Left colon (tissue), 2 donors: Measurements from ENCODE around the gene VWA7. TPM values are rescaled to one million over a fixed set of nuclear protein-coding genes. Genes with fewer than 3 reads are reported as not detected.

Experiments used
- ATAC-seq: fragments of 200-7000 bp; cut with Tn5 transposase; one replicate; pipeline ENCODE4 v1.9.1; 2020; ENCODE audit warnings: mild to moderate bottlenecking, moderate library complexity
- DNase-seq, 2 donors: peaks; one replicate each; pipeline ENCODE4 v3.0.0-alpha.2; 2020
- intact Hi-C, 2 donors: fragments of 100-400 bp; cut with DNase I in 1 of 2; cut with micrococcal nuclease in 1 of 2; formaldehyde crosslinking; loops; one replicate each; pipeline versions ENCODE4 v1.11.2 to v1.14.0; 2022; cut with DNase I, micrococcal nuclease
- total RNA-seq, 2 donors: library from RNA; stranded (reverse); fragmentation: NEBNext Ultra II Directional; extraction: Animal tissue kit (Norgen Biotek cat#: 25700); gene quantifications; one replicate each; pipeline ENCODE4 v1.2.1, GENCODE V29; 2021
- donor health status: DM: no; HTN: no; CAD: no.
- donor health status: DM: yes; HTN: yes; CAD: no.

VWA7 gene
- total RNA-seq, 2 donors from 2014 or later, result 11.4 to 11.8 TPM

DNA sequence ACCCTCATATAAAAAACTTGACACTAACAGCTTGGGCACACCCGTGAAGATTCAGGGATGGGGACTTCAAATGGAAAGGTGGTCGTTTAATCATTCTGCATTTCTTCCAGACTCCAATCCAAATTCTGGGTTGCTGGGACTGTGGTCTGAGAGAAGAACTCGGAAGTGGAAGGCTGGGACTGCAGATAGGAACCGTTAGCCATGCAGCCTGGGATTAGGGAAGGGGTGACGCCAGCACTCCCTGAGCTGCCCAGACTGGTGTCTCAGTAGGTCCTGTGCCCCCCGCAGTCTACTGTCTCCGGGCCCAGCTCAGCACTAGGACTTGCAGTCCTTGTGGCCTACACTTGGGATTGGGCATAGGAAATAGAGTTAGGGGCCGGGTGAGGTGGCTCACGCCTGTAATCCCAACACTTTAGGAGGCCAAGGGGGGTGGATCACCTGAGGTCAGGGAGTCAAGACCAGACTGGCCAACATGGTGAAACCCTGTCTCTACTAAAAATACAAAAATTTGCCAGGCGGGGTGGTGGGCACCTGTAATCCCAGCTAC, 40.3 kb downstream of the VWA7 start:
- intact Hi-C loops, result loop anchor here in 1 of 2 donors (5.0 kb wide), 1 partner anchor 95 kb away; no protein-coding TSS in a partner anchor
- no peak for ATAC-seq
- DNase-seq, result peak in 1 of 2 donors; percentile 46

DNA sequence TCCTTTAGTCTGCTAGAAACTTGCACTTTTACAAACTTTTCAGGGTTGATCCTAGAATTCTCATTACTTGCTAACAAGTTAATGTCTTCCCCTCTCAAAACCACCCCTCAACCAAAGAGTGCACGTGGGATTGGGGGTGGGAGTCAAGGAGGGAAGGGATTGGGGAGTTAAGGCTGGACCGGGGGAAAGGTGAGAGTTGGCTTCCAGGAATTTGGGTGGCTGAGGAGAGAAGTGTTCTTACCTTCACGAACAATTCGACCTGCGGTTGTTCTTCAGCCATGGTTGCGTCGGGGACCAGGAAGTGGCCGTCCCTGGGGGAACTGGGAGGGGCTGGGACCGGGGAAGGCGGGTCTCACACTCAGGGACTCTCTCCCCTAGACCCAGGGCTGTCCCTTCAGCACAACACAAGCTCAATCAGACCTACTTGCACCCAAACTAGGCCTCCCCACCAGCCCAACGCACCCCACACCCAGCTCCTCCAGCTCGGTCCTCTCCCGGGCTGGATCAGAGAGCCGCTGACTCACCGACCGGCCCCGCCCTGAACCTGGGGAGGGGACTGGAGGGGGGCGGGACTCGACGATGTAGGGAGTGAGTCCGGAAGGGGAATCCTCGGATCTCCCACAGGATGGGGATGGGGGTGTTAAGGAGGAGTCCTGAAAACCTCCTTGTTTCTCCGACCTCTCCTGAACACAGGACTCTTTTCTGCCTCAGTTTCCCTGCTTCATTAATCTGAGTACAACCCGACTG, 40.9 kb downstream of the VWA7 start, which contains the start of gene CLIC1:
TSS of gene CLIC1 (minus strand) at position 510 of the 747 bp plus-strand sequence. CDS start at position 280, 230 bp downstream.
- intact Hi-C loops, result loop anchor here in 1 of 2 donors (5.0 kb wide), 1 partner anchor 96 kb away; no protein-coding TSS in a partner anchor

GRCh38 chr6:31734821-31735406, 42.2 kb downstream of the VWA7 start:
- ATAC-seq (peak; percentile 34), DNase-seq (peak; percentile 76 to 79)
- intact Hi-C loops, result loop anchor here in 1 of 2 donors (5.0 kb wide), 1 partner anchor 97 kb away; no protein-coding TSS in a partner anchor

More for the DNA sequence above, 40.9 kb downstream of the VWA7 start, which contains the start of gene CLIC1:
- peak; percentile 89 to 93 for DNase-seq
- ATAC-seq, result peak; percentile 44

- ATAC-seq, result no peak
- no peak for DNase-seq
Measured at GRCh38 chr6:31734247-31734820, 42.8 kb downstream of the VWA7 start.

DNA sequence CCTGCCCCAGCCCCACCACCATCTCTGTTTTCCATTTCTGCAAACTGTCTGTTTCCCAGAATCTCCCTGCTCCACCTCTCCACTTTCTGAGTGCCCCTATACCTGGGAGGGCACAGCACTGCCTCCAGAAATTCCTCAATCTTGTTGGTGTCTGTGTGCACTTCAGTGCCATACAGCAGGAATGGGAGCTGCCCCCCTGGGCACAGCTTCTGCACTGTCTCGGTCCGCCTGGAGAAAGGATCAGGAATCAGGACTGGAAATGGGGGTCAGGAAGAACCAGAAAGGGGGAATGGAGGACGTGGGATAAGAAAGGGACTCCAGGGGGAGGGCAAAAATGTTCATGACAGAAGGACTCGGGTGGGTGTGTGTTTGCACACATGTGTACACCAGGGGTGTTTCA, 43.4 kb downstream of the VWA7 start:
- intact Hi-C loops, result no loop called here
- ATAC-seq, result no peak
- no peak for DNase-seq

More at GRCh38 chr6:31734247-31734820, 42.8 kb downstream of the VWA7 start:
- intact Hi-C loops, result no loop called here

DNA sequence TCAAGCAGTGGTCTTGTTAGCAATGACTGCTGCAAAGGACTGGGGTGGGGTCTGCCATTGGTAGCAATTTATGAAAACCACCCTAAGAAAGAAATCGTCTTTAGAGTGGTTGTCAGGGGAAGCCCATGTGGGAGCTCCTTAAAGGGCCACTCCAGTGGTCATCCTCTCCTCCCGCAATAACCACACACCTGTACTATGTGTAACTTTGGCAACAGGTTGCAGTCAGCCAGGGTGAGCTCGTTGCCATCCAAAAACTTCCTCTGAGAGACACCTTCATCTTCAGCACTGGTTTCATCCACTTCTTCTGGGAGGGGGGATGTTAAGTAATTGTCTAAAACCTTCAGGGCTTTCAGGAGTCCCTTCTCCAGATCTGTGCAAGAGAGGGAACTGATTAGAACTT, 45.1 kb downstream of the VWA7 start:
- ATAC-seq (no peak), DNase-seq (no peak)
- intact Hi-C loops, result no loop called here

DNA sequence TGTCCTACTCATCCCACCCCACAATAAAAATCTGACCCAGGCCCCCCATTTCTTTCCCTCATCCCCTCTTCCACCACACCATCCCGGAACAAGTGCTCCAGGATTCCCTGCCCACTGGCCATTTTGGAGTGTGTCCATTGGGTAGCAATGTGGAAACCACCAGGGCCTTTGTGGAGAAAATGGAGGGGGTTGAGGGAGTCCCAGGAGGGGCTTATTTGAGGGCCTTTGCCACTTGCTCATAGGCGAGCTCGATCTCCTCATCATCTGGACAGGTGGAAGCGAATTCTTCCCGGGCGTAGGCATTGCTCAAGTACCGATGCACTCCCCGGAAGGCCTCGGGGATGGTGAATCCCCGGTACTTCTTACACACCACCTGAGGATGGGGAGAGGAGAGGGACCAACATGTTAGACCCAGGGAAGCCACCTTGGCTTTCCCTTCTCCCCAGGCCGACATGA, 46.5 kb downstream of the VWA7 start:
- ATAC-seq (no peak), DNase-seq (no peak)
- intact Hi-C loops, result no loop called here

- intact Hi-C loops, result no loop called here
- ATAC-seq (peak; percentile 64), DNase-seq (peak; percentile 90 to 93)
Measured at GRCh38 chr6:31729979-31730630, 47.0 kb downstream of the VWA7 start.

DNA sequence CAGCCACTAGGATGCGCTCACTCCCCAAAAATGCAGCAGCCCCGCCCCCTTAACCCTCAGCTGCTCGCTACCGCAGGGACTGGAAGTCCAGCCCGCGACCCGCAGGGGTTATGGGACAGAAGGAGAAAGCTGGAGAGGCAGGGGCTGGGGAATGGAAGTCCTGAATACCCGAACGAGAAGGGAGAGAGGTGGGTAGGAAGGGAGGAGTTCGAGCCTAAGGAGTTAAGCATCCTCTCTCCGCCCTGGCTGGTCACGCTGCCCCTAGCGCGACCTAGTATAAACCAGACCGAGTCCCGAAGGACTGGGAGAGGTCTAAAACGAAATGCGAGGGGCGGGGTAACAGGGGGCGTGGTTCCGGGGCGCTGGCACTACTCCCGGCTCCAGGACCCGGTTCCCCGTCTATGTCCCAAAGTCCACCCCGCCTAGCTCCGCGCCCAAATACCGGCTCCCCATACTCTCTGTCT, 47.6 kb downstream of the VWA7 start:
- intact Hi-C loops, result no loop called here
- ATAC-seq (peak; percentile 78), DNase-seq (peak; percentile 95 to 97)

GRCh38 chr6:31728767-31729514, 48.2 kb downstream of the VWA7 start, which contains the start of gene DDAH2:
DDAH2 (minus strand) TSS chr6:31729299; CDS start chr6:31729161, 138 bp downstream.
- ATAC-seq (peak; percentile 59), DNase-seq (peak; percentile 48 to 54)
- intact Hi-C loops, result no loop called here

GRCh38 chr6:31727717-31728671, 49.1 kb downstream of the VWA7 start:
- intact Hi-C loops, result no loop called here
- DNase-seq (no peak), ATAC-seq (no peak)

DNA sequence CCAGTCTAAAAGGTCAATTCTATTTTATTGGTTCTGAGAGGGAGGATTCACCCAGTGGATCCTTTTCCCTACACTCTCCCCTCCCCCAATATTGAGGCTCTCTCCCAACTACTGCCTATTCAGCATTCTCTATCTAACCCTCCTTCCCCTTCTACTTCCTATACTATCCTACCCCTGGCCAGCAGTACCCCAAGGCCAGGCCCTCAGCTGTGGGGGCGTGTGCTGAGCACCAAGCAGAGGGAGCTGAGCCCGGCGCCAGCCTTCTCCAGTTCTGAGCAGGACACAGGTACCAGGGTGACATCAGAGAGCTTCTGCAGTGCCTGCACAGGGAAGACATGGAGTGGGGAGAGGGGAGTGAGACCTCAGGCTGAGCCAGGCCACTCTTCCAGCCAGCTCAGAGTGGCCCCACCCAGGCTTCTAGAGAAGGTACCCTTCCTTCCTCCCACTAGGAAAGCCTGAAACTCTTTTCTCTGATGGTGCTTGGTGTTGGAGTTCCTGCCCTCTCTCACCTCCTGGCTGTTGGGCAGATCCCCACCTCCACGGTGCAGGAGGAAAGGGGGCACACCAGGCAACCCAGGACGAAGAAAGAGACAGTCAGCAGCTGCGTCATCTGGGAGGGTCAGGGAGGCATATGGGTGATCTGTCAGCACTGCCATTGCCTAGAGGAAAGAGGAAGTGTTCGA, 50.0 kb downstream of the VWA7 start:
- intact Hi-C loops, result no loop called here
- no peak for DNase-seq
- ATAC-seq, result peak; percentile 21

- DNase-seq (no peak), ATAC-seq (no peak)
- intact Hi-C loops, result no loop called here
Measured at GRCh38 chr6:31725502-31726350, 51.4 kb downstream of the VWA7 start.

DNA sequence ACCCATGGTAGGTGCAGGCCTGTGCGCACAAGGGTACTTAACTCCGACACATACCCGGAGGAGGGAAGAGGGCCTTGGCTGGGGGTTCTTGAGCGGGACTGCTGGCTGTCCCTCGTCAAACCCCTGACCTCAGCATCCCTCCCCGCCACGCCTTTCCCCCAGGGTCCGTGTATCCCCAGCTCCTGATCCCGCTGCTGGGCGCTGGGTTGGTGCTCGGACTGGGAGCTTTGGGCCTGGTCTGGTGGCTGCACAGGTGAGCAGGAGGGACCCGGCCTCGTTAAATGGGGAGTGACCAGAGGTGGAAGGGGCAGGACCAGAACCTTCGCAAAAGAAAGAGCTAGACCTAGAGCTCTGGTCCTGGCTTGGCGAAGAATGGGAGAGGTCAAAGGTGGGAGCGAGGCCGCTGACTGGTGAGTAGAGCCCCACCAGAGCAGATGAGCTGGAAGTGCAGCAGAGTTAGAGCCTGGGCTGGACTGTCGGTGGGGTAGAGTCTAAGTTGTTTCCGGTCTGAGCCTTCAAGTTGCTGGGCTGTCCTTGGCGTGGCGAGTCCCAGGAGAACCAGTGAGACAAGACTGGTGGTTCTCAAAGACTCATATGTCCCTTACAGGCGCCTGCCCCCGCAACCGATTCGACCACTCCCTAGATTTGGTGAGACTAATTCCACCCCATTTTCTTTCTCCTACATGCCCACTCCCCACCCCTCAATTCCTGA, 53.0 kb downstream of the VWA7 start:
- intact Hi-C loops, result no loop called here
- ATAC-seq (no peak), DNase-seq (no peak)
